Epithelial cell of esophagus (primary cell): ENCODE measurements around the gene PDZD11.
"Not testable (repeated sequence)": the region's sequence is repeated elsewhere in the genome, so short reads cannot be mapped to it uniquely, and the experiment has no call there.

Experiments
- DNase-seq: peaks from one replicate; pipeline ENCODE4 v3.0.0; 2010; ENCODE audit warnings: low read depth
- H3K4me3 ChIP-seq: 2 replicates; pipeline ENCODE4 v1.5.1; 2011; ENCODE audit warnings: mild to moderate bottlenecking, low read length, control low read depth
- TF ChIP-seq, protein P1 (sequence below): IDR thresholded peaks from 2 replicates; pipeline ENCODE4 v1.5.1; 2011; ENCODE audit warnings: low read depth, mild to moderate bottlenecking, low read length, control low read depth, inconsistent platforms; ENCODE audit not compliant: insufficient read depth; ENCODE audit errors: missing control alignments

Gene PDZD11

DNA sequence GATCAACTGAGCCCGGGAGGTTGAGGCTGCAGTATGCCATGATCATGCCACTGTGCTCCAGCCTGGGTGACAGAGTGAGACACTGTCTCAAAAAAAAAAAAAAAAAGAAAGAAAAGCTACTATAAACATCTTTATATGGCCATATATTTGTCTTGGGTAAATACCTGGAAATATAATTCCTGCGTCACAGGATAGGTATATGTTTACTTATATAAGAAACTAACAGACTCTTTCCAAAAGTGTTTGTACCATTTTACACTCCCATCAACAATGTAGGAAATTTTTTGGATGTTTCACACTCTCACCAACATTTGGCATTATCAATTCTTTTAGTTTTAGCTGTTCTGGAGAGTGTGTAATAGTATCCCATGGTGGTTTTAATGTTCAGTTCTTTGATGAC, 42.5 kb downstream of the PDZD11 start:
- H3K4me3 ChIP-seq, result no peak overlapping the region
- TF ChIP-seq, protein P1, sequence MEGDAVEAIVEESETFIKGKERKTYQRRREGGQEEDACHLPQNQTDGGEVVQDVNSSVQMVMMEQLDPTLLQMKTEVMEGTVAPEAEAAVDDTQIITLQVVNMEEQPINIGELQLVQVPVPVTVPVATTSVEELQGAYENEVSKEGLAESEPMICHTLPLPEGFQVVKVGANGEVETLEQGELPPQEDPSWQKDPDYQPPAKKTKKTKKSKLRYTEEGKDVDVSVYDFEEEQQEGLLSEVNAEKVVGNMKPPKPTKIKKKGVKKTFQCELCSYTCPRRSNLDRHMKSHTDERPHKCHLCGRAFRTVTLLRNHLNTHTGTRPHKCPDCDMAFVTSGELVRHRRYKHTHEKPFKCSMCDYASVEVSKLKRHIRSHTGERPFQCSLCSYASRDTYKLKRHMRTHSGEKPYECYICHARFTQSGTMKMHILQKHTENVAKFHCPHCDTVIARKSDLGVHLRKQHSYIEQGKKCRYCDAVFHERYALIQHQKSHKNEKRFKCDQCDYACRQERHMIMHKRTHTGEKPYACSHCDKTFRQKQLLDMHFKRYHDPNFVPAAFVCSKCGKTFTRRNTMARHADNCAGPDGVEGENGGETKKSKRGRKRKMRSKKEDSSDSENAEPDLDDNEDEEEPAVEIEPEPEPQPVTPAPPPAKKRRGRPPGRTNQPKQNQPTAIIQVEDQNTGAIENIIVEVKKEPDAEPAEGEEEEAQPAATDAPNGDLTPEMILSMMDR, result no peak
- no peak for DNase-seq

- no peak overlapping the region for H3K4me3 ChIP-seq
- DNase-seq, result no peak
- TF ChIP-seq, protein P1, result no peak
Observed at GRCh38 chrX:70244881-70245280, 44.8 kb downstream of the PDZD11 start.

GRCh38 chrX:70243601-70244000, 46.1 kb downstream of the PDZD11 start:
- peak; percentile 35 for DNase-seq
- not testable (repeated sequence) for H3K4me3 ChIP-seq

GRCh38 chrX:70241501-70241900, 48.2 kb downstream of the PDZD11 start:
- H3K4me3 ChIP-seq, result no peak overlapping the region
- no peak for DNase-seq
- TF ChIP-seq, protein P1, result no peak

GRCh38 chrX:70240751-70241150, 49.0 kb downstream of the PDZD11 start:
- no peak overlapping the region for H3K4me3 ChIP-seq
- no peak for DNase-seq
- TF ChIP-seq, protein P1, result no peak
